22Rv1 (cell line): ENCODE measurements around the gene IL15.

Experiments
- ZFX ChIP-seq: fragments of 450-650 bp; IDR thresholded peaks from 2 replicates; pipeline ENCODE4 v1.6.1; 2017; ENCODE audit warnings: antibody characterized with exemption, borderline replicate concordance
- TF ChIP-seq, protein P1 (sequence below): fragments of 450-650 bp; IDR thresholded peaks from 2 replicates; pipeline ENCODE4 v1.5.1; 2017; ENCODE audit warnings: mild to moderate bottlenecking

DNA sequence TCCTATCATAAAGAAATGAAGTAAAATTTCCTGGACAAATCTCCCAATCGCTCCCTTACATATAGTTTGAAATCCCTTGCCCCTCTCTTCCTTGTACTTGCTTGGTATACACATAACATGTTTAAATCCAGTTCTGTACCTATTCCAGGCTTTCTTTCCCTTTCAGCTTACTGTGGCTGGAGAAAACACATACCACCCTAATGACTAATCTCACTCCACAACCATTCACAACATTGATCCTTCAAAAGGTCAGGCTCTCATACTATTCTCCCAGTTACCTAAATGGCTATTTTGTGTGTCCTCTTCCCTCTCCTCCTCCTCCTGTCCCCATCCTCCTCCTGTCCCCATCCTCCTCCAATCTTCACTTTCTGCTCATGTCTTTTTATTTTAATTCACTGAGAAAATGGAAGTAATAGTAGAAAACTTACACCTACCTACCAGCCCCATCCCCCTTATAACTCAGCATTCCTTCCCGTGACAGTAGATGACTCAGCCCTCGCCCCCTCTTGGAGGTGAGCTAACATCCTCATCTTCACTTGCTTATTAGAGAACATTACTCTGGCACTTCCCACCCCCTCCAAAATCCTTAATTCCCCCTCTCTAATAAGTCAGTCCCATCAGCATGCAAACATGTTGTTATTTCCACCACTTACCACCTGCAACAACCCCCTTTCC, 77.5 kb downstream of the IL15 start:
- TF ChIP-seq, protein P1, sequence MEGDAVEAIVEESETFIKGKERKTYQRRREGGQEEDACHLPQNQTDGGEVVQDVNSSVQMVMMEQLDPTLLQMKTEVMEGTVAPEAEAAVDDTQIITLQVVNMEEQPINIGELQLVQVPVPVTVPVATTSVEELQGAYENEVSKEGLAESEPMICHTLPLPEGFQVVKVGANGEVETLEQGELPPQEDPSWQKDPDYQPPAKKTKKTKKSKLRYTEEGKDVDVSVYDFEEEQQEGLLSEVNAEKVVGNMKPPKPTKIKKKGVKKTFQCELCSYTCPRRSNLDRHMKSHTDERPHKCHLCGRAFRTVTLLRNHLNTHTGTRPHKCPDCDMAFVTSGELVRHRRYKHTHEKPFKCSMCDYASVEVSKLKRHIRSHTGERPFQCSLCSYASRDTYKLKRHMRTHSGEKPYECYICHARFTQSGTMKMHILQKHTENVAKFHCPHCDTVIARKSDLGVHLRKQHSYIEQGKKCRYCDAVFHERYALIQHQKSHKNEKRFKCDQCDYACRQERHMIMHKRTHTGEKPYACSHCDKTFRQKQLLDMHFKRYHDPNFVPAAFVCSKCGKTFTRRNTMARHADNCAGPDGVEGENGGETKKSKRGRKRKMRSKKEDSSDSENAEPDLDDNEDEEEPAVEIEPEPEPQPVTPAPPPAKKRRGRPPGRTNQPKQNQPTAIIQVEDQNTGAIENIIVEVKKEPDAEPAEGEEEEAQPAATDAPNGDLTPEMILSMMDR = no peak
- no peak for TF ChIP-seq ZFX
